ENCODE measurements around the gene C2CD4C.
A peak's percentile ranks its signal among the peaks of the same experiment; 100 is the strongest.
"Not testable (repeated sequence)": the region's sequence is repeated elsewhere in the genome, so short reads cannot be mapped to it uniquely, and the experiment has no call there.

Gene C2CD4C

DNA sequence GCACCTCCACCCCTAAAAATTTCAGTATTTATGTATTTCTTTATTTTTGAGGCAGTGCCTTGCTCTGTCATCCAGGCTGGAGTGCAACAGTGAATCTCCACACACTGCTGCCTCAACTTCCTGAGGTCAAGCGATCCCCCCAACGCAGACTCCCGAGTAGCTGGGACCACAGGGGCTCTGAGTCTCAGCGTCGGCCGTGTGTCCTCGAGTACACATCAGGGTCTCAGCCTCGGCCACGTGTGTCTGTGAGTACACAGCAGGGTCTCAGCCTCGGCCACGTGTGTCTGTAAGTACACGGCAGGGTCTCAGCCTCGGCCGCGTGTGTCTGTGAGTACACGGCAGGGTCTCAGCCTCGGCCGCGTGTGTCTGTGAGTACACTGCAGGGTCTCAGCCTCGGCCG is 21.2 kb downstream of the C2CD4C start:
- intact Hi-C loops (cut with DNase I), result no loop called here
- DNase-seq, result peak in 3 of 10 donors; percentile 4 to 33 (median 21)

- peak in 1 of 10 donors; percentile 31 for DNase-seq
- intact Hi-C loops (cut with DNase I), result not testable (repeated sequence)
Measured at GRCh38 chr19:386632-387301, 22.2 kb downstream of the C2CD4C start.

GRCh38 chr19:386189-386588 is 22.8 kb downstream of the C2CD4C start:
- intact Hi-C loops (cut with DNase I), result not testable (repeated sequence)
- peak in 1 of 10 donors; percentile 4 for DNase-seq

GRCh38 chr19:384799-385169 is 24.2 kb downstream of the C2CD4C start:
- intact Hi-C loops (cut with DNase I), result loop anchor here (5.0 kb wide), 1 partner anchor 123 kb away; the partner anchor contains the start of gene TPGS1

DNA sequence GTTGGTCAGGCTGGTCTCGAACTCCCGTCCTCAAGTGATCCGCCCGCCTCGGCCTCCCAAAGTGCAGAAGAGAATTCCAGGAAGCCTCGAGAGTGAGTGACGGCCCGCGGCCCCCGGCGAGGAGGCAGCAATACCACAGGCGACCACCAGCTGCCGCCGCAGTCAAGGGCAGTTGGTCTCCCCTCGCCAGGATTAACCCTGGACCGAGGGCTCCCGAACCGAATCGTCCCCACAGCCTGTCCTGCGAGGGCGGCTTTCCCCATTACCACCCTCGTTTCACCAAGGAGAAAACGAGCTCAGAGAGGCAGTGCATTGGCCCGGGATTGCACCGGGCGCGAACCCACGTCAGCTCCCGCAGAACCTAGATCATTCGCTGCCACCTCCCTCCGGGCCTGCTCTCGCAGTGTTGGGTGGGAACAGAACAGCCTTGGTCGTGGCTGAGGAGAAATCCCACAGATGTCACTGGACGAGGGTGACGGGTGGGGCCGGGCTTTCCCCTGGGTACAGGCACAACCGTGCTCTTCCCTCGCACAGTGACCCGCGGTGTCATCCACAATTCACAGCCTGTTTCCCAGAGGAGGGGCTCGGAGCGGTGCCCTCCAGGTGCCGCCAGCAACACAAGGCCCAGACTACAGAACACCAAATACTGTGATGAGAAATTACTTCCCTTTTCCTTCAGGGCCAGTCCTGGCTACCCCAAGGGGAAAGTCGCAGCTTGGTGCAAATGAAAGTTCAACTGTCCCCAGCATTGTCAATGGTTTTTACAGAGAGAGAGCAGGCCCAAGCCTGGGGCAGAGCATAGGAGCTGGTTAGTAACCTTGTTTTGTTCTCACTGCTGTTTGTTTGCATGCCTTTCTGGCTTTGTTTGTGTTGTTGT is 24.8 kb downstream of the C2CD4C start:
- intact Hi-C loops (cut with DNase I), result loop anchor here (5.0 kb wide), 1 partner anchor 123 kb away; the partner anchor contains the start of gene TPGS1
- peak in 6 of 10 donors; percentile 34 to 90 (median 58) for DNase-seq

More at GRCh38 chr19:384799-385169, 24.2 kb downstream of the C2CD4C start:
- peak in 3 of 10 donors; percentile 35 to 62 (median 47) for DNase-seq

- intact Hi-C loops (cut with DNase I), result loop anchor here (5.0 kb wide), 1 partner anchor 124 kb away; the partner anchor contains the start of gene TPGS1
- peak in 3 of 10 donors; percentile 39 to 78 (median 47) for DNase-seq
Measured at GRCh38 chr19:383040-383439, 25.9 kb downstream of the C2CD4C start.

GRCh38 chr19:382578-382977 is 26.4 kb downstream of the C2CD4C start:
- intact Hi-C loops (cut with DNase I), result loop anchor here (5.0 kb wide), 1 partner anchor 125 kb away; the partner anchor contains the start of gene TPGS1

GRCh38 chr19:381901-382300 is 27.0 kb downstream of the C2CD4C start:
- DNase-seq, result peak in 3 of 10 donors; percentile 14 to 43 (median 37)
- intact Hi-C loops (cut with DNase I), result loop anchor here (5.0 kb wide), 1 partner anchor 125 kb away; the partner anchor contains the start of gene TPGS1

More at GRCh38 chr19:382578-382977, 26.4 kb downstream of the C2CD4C start:
- peak in 1 of 10 donors; percentile 16 for DNase-seq

- peak in 2 of 10 donors; percentile 14 to 54 for DNase-seq
- intact Hi-C loops (cut with DNase I), result loop anchor here (5.0 kb wide), 1 partner anchor 127 kb away; the partner anchor contains the start of gene TPGS1
Measured at GRCh38 chr19:380618-381219, 28.2 kb downstream of the C2CD4C start.

DNA sequence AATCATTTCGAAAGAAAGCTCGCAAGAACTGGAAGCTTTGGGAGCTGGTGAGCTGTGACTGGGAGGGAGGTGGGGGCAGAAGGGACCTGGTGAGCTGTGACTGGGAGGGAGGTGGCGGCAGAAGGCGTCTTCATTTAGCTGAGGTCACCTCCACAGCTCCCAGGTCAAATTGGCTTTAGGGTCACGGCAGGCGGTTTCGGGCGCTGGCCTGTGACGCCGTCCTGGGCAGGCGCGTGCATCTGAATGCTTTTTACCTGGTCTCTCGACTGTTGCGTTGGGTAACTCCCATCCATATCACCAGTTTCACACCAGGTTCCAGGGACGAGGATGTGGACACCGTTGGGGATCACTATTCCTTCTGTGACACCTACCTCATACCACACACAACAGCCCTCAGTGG is 29.2 kb downstream of the C2CD4C start:
- DNase-seq, result peak in 2 of 10 donors; percentile 45 to 63
- intact Hi-C loops (cut with DNase I), result loop anchor here (5.0 kb wide), 1 partner anchor 128 kb away; the partner anchor contains the start of gene TPGS1

DNA sequence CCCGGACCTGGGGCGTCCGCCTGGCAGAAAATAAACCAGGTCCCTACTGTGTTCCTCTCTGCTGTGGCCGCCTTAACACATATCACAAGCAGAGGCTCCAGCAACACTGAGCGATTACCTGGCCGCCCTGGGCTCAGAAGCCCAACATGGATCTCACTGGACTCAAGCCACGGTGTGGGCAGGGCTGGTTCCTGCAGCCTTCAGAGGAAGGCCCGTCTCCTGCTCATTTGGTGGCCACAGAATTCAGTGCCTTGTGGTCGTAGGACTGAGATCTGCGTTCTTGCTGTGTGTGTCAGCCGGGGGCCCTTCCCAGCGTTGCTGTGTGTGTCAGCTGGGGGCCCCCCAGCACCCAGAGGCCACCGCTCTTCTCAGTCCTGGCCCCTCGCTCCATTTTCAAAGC is 30.2 kb downstream of the C2CD4C start:
- intact Hi-C loops (cut with DNase I), result no loop called here
- DNase-seq, result peak in 3 of 10 donors; percentile 64 to 73 (median 67)

GRCh38 chr19:377801-378581 is 31.0 kb downstream of the C2CD4C start:
- peak in 3 of 10 donors; percentile 54 to 81 (median 62) for DNase-seq
- intact Hi-C loops (cut with DNase I), result no loop called here

GRCh38 chr19:376111-376470 is 32.9 kb downstream of the C2CD4C start:
- DNase-seq, result peak in 1 of 10 donors; percentile 25
- intact Hi-C loops (cut with DNase I), result no loop called here

- DNase-seq, result peak in 3 of 10 donors; percentile 46 to 62 (median 61)
- intact Hi-C loops (cut with DNase I), result no loop called here
Measured at GRCh38 chr19:375395-376110, 33.4 kb downstream of the C2CD4C start.

GRCh38 chr19:374886-375235 is 34.1 kb downstream of the C2CD4C start:
- intact Hi-C loops (cut with DNase I), result no loop called here
- DNase-seq, result peak in 3 of 10 donors; percentile 59 to 72 (median 68)

- DNase-seq, result peak in 3 of 10 donors; percentile 78 to 88 (median 80)
- intact Hi-C loops (cut with DNase I), result no loop called here
Measured at GRCh38 chr19:374183-374885, 34.6 kb downstream of the C2CD4C start.

DNA sequence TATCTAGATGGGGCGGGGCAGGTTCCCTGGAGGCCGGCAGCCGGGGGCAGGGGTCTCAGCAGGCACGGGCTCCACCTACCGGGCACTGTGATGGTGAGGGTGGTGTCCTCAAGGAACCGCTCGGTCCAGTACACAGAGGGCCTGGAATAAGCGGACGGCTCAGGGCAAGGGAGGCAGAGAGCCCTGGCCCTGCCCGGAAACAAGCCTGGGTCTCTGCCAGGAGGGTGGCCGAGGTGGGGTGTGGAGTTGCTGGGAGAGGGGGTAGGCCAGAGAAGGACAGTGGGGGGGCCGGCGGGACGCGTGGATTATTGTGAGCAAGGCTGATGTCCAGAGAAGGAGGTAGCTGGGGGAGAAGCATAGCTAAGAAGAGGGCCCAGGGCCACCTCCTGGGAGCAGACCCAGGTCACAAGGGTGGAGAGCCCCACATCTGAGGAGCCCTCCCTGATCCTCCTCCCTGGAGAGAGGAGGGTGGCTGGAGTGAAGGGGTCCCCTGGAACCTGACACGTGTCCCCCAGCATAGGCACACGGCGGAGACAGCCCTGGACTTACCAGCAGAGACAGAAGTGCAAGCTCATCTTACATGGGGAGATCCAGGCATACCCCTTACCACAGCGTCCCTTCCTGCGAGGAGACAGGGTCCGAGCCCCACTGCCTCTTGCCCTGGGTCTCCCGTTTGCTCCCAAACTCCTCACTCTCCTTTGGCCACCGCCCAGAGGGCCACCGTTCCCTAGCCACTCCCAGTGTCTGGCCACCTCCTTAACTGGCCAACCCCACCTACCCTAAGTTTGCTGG is 35.4 kb downstream of the C2CD4C start:
- DNase-seq, result peak in 2 of 10 donors; percentile 54 to 75
- intact Hi-C loops (cut with DNase I), result no loop called here
